Testis (tissue), 2 donors: ENCODE measurements around the gene ATP2B2.

Experiments
- CTCF ChIP-seq, 3 experiments: fragments of 450-650 bp in 2 of 3; fragments of 200-600 bp in 1 of 3; sonication (generic) in 1 of 3; IDR thresholded peaks; one replicate each; pipeline ENCODE4 v1.5.1; 2016 to 2019; ENCODE audit warnings: antibody characterized with exemption in 3 of 3, mild to moderate bottlenecking in 2 of 3, moderate library complexity in 1 of 3
- POLR2A ChIP-seq: fragments of 450-650 bp; IDR thresholded peaks from one replicate; pipeline ENCODE4 v1.6.1; 2017; ENCODE audit warnings: antibody characterized with exemption, mild to moderate bottlenecking, moderate library complexity

DNA sequence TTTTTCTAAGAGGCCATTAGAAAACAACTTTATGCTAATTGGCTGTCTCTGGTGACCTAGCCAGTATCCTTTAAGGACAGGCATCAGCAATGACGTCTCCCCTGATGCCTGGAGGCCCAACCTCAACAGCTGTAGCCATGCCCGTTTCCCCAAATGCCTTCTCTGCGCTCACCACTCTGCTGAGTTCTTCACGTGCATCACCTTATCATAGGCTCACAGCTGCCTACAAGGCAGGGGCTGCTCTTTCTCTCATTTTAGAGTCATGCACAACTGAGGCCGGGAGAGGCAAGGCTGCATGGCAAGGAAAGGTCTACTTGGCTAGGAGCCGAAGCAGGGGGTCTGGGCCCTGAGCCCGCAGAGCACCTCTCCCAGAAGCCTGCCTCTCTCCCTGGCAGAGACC is 140.6 kb downstream of the ATP2B2 start:
- no peak for TF ChIP-seq POLR2A
- no peak for TF ChIP-seq CTCF (IDR thresholded peaks at IDR 0.05)
